ENCODE results near the gene CHCHD6.

Gene CHCHD6

DNA sequence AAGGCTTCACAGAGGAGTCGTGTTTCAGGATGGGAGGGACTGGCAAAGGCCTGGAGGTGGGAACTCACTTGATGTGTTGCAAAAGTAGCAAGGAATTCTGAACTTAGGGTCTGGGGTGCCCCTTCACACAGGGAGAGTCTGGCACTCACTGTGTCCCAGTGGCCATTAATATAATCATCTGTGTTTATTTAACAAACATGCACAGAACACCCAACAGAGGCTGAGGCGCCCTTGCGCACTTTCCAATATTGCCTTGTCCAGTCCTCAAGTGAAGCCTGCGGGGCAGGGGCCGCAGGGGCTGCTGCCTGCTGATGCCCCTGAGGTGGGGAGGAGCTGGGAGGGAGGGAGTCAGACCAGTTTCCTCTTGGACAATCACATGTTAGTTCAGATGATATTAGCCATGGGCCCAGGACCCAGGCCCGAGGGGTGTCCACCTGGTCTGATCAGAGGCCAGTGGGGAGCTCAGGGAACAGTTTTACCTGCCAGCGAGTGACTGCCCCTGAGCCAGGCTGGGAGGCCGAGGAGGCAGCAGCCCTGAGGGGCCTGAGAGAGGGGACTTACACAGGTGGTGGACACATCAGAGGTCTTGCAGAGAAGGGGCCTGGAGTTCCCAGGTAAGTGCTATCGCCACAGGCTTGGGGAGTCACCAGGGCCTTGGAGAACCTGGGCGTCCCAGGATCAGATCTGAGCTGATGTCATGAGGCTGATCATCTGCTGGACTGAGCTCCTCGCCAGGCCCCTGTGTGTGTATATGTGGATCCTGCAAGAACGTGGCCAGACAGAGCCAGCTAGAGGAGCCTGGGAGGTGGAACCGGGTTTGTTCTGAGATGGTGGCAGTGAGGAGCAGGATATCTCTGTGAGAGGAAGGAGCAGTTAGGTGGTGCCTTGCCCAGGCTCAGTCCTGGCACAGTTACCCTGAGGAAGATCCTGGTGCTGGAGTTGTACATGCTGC, 35.3 kb upstream of the CHCHD6 start:
- DNase-seq (ENCODE audit: low spot score) = no peak

DNA sequence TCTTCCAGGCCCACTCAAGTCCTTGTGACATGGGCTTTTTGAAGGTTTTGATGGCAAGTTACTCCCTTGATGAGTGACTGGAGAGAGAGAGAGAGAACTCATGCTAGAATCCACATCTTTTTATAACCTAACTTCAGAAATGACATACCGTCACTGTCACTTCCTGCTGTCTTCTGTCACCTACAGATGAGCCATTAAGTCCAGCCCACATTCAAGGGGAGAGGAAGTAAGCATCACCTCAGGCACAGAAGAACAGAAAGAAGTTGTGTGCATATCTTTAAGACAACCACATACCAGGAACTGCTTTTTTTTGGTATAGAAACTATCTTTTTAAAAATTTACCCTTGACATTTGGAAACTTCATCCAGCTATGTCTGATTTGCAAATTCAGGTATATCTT, 32.5 kb upstream of the CHCHD6 start:
- no peak for DNase-seq (ENCODE audit: low spot score)

DNA sequence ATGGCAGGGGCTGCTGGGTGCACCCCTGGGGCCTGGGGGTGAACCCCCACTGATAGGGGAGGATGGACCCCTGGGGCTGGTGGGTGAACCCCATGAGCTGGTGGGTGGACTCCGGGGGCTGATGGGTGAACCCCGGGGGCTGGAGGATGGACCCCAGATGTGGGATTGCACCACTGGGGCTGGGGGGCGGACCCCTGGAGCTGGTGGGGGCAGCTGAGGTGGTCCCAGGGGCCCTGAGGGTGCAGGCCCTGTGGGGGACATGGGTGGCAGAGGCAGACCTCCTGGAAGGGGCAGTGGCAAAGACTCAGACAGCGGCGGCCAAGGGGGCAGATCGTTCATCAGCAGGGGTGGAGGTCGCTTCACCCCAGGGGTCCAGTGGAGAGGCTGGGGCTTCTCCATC, 31.7 kb upstream of the CHCHD6 start:
- no peak for DNase-seq (ENCODE audit: low spot score)

- DNase-seq (ENCODE audit: low spot score) = no peak
Observed at GRCh38 chr3:126672741-126673140, 31.3 kb upstream of the CHCHD6 start.

GRCh38 chr3:126676919-126677705, 26.9 kb upstream of the CHCHD6 start:
- DNase-seq (ENCODE audit: low spot score) = no peak

DNA sequence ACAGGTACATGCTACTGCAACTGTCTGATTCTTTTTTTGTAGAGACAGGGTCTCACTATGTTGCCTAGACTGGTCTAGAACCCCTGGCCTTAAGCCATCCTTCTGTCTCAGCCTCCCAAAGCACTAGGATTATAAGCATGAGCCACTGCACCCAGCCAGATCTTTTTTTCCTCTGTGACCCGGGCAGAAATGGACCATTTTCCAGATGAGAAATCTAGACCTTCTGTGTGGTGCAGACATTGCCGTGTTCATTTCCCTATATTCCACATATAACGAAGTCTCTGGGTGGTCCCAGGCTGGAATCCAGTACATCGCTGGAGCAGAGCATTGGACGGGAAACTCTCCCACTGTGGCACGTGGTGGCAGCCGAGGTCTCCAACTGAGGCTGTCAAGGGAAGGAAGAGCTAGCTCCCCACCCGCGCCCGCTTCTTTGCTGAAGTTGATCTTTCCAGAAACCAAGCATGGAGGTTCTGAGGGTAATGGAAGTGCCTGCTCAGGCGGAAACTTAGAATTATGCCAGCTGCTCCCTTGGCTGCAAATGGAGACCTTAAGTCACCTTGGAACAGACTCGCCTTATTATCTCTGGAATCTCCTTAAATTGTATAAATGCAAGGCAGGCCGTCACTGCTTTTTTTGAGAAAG, 26.1 kb upstream of the CHCHD6 start:
- DNase-seq (ENCODE audit: low spot score) = no peak

DNA sequence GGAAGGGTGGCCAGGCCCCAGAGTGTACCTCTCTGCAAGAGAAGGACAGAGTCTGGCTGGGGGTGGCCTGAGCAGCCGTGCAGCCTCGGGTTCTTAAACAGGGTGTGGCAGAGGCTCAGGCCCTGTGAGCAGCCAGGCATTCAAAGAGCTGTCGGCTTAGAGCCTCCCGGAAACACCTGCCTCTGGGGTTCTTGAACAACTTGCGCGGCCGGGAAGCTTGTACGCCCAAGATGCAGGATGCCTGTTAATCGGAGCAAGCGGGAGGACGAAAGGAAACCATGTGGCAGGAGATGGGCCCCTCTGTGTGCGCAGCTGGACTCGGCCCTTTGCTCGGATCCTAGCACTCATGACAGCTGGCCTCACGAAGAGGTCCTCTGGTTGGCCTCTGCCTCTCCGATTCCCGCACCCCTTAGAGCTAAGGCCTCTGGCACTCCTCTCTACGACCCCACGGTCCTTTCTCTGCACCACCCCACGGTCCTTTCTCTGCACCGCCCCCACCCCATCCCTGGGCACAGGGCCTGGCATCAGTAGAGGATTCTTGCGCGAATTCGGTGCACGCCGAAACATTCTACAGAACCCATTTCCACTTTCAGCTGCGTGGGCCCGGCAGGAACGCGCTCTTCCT, 25.2 kb upstream of the CHCHD6 start:
- DNase-seq (ENCODE audit: low spot score) = no peak

DNA sequence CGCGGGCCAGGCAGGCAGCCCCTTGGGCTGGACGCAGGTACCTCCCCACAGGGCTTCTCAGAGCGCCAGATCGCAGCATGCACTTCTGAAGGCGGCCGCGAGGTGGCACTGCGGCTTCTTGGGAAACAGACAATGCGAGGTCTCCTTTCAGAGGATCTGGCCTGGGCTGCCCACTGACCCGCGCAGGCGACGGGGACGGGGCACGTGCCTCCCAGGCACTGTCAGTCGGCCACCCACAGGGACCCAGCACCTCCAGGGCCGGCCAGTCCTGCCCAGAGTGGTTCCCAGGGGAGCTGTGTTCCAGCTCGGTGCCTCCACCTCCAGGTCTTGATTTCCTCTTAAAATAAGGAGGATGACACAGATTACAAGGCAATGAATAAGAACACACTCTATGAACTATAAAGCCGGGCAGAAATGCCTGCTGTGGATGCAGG, 24.7 kb upstream of the CHCHD6 start:
- DNase-seq (ENCODE audit: low spot score) = peak; percentile 83

DNA sequence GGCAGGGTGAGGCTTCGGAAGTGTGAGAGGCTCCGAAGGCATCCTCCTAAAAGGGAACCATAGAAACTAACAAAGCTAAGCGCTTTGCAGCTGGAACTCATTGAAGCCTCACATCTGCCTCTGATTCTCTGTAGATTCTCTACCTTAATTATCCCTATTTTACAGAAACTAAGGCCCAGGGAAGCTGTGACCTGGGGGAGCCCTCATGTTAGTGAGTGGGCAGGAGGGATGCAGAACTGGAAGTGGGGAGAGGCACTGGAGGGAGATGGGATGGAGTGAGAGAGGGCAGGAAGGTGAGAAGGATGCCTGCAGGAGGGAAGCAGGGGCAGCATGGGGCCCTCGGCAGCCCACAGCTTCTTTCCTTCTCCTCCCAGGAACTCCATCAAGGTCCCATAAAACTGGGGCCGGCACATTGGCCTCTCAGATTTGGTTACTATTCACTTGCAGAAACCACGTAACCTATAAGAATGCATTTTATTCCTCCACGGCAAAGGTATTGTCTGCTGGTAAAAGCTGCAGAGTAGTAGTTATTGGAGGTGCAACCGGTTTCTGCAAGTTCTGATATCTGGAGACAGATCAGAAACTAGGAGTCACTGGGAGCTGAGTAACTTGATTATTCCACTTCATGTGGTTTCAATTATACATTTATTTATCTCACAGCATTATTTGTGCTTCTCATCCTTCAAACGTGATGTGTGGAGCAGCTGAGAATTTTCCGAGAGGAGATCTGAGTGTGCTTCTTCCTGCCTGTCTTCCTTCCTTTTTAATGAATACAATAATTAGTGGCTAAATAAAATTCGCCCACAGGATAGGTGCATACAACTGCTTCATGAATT, 24.0 kb upstream of the CHCHD6 start:
- no peak for DNase-seq (ENCODE audit: low spot score)

DNA sequence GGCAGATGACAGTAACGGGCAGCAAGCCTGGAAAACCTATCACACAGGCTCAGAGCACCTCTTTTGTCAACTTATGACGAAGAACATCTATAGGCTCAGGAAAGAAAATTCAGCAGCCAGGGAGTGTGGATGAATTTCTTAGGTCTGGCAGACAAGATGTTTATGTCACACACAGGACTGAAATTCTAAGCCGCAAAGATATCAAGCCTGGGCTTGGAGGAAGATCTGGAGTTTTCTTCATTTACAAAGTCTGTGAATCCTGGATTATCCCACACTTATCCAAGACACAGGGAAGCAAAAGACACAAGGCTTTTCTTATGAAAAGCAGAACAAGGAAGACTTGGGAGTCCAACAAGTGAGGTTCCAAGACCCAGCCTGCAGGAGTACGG, 23.4 kb upstream of the CHCHD6 start:
- no peak for DNase-seq (ENCODE audit: low spot score)

DNA sequence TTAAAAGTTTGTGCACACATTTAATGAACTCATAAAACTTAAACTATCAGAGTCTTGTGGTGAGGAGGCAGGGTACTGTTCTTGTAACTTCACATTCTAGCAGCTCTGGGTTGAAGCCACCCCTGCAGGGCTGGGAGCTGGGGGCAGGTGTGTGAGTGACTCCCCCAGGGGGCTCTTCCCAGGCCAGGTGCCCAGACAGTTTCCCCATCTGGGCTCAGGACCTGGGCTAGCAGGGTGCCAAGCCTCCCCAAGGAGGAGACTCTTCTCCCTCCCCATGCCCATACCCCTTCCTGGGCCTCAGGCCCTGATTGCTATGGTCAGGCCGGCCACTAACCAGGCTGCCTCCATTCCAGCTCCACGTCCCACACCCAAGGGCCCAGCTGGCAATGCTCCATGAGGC, 22.0 kb upstream of the CHCHD6 start:
- no peak for DNase-seq (ENCODE audit: low spot score)

- DNase-seq (ENCODE audit: low spot score) = no peak
Observed at GRCh38 chr3:126683069-126683468, 21.0 kb upstream of the CHCHD6 start.

DNA sequence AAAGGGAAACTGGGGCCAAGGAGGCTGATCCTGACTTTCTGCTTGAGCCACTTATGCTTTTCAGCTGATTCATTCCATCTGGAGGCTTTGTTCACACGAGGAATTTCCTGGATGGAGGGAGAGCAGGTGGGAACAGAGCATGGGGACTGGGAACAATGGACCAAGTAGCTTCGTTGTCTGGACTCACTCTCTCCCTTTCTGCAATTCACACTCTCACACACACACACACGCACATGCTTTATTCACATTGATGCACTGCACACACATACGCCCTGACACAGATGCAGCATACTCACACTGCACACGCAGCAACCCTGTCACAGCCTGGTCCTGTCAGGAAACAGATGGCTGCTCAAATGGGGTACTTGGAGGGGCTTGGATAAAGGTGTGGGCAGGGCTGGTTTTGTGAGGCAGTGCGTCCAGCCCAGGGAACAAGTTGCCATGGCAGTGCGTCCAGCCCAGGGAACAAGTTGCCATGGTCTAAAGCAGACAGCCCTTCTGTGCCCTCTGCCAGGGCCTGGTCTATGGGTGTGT, 19.8 kb upstream of the CHCHD6 start:
- DNase-seq (ENCODE audit: low spot score) = no peak

- DNase-seq (ENCODE audit: low spot score) = no peak
Observed at GRCh38 chr3:126685021-126685420, 19.0 kb upstream of the CHCHD6 start.

DNA sequence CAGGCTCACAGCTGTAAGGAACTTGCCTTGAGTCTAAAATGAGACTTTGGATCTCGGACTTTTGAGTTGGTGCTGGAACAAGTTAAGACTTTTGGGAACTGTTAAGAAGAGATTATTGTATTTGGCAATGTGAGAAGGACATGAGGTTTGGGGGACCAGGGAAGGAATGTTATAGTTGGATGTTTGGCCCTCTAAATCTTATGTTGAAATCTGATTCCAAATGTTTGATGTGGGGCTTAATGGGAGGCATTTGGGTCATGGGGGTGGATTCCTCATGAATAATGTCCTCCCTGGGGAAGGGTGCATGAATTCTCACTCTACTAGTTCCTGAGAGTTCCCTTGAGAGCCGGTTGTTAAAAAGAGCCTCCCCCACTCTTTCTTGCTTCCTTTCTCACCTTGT, 18.5 kb upstream of the CHCHD6 start:
- no peak for DNase-seq (ENCODE audit: low spot score)

DNA sequence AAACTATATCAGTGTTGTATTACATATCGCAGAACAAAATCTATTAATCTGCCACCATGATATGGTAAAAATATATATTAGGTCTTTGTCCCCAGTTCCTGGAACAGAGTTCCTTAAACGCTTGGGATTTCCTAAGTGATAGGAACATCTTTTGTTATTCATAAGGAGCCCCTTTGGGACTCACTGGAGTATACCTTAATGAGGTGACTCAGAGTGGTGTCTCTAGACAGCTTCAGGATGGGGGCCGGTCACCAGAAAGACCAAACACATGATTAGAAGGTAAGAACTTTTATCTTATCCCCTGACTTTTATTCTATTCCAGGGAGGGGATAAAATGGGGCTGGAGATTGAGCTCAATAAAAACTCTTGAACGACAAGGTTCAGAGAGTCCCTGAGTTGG, 12.3 kb upstream of the CHCHD6 start:
- no peak for DNase-seq (ENCODE audit: low spot score)

GRCh38 chr3:126692858-126693257, 11.2 kb upstream of the CHCHD6 start:
- no peak for DNase-seq (ENCODE audit: low spot score)

DNA sequence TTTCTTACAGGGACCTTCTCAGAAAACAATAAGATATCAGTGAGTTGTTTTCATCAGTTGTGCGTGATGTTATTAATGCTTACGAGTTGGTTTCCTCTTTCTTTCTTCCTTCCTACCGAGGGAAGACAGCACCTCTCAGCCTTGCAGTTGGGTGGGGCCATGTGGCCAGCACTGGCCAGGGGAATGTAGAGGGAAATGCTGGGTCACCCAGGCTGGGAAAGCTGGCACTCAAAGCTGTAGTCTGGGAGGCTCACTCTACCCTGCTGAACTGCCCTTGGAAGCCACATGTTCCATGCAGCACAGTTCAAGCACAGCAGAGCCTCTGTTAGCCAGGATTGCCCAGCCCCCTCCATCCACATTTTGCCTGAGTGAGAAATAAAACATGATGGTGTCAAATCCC, 10.1 kb upstream of the CHCHD6 start:
- DNase-seq (ENCODE audit: low spot score) = no peak

- no peak for DNase-seq (ENCODE audit: low spot score)
Observed at GRCh38 chr3:126696701-126697267, 7.3 kb upstream of the CHCHD6 start.

- no peak for DNase-seq (ENCODE audit: low spot score)
Observed at GRCh38 chr3:126699011-126699410, 5.0 kb upstream of the CHCHD6 start.

Measured in Ammon's horn (tissue), 1 donor.